Pulmonary artery endothelial cell (primary cell): ENCODE results near the gene RAI1. TPM values are rescaled to one million over a fixed set of nuclear protein-coding genes. Genes with fewer than 3 reads are reported as not detected.

Experiments
- DNase-seq: peaks from one replicate; pipeline ENCODE4 v3.0.0-alpha.2; 2011; ENCODE audit warnings: low read depth, low spot score
- total RNA-seq: library from RNA; depleted of rRNA; stranded (reverse); fragments of >200 nt; gene quantifications from 2 replicates; pipeline ENCODE4 v1.2.3, GENCODE V29; 2014

The RAI1 gene
- total RNA-seq, 1 donor from 2014 or later: 9.5 TPM

DNA sequence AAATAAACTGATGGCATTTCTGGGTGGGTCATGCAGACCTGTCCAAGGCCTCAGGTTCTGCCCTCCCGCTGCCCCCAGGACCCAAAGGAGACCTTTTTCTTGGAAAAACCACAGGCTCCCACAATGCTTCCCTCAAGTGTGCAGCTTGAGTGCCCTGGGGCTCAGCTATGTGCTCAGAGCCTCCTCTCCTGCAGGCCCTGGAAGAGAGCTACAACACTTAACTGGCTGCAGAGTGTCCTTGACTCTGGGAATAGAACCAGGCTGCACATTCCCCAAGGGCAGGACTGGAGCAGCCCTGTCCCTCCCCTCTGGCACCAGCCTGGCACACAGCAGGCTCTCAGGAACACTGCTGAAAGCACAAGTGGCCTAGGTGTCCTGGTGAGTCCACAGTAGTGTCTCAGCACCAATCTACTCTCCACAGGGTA, 160.4 kb downstream of the RAI1 start:
- DNase-seq: no peak

DNA sequence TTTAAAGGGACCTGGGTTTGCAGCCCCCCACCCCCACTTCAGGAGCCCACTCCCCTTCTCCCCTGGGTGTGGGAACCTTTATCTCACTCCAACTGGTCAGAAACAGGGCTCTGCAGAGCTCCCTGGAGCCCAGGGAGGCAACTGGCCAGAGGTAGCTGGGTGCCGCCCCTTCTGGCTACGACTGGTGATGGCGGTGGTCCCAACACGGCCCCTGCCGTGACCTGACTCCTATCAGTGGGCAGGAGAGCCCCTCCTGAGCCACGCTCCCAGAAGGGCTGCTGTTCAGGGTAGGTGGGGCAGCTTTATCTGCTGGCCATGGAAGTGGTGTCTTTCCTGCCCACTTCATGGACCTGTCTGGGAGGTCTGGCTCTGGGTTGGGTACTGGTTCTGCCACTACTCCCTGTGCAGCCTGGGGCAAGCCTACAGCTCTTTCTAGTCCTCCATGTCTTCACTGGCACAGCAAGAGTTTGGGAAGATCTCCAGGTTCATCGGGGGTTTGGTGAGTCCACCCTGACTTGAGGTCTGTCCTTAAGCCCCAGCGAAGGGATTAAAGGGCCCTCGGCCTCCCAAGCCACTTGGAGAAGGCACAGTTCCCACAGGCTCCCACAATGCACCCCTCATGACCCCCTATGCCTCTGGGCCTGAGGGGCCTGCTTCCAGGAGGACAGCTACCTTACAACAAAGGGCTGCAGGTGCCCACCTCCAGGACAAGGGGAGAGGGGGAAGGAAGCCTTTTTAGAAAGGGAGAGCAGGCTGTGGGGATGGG, 161.0 kb downstream of the RAI1 start:
- no peak for DNase-seq

DNA sequence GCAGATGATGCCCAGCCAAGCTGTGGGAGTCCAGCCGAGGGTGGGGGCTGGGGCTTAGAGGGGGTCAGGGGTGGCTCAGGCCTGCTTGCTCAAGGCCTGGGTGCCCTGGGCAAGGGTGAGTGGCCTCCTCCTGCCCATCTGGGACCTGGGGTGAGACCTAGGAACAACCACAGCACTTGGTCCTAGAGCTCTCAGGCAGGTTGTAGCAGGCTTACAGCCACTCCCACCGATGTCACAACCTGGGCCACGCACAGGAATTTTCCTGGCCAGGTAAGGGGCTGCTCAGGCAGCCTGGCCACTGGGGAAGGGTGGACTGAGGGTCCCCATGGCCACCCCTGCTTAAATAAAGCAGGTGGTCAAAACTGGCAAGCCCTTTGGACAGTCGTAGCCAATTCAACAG, 161.8 kb downstream of the RAI1 start:
- DNase-seq: no peak

DNA sequence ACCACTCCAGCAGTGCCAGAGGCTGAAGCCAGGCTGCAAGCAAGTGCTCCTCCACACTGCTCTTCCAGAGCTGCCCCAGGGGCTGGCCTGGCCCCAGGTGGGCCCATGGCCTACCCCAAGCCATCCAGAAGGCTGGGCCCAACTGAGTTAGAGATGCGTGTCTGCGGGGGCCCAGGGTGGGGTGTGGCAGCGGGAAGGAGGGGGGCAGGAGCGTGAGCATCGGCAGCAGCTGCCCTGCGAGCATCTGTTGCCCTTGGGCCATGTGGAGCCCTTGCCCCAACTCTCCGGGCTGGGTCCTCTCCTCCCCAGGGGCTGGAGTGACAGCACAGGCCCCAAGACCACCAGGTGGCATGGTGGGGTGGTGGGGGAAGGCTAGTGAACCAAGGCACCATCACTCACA, 162.8 kb downstream of the RAI1 start:
- DNase-seq: no peak

DNA sequence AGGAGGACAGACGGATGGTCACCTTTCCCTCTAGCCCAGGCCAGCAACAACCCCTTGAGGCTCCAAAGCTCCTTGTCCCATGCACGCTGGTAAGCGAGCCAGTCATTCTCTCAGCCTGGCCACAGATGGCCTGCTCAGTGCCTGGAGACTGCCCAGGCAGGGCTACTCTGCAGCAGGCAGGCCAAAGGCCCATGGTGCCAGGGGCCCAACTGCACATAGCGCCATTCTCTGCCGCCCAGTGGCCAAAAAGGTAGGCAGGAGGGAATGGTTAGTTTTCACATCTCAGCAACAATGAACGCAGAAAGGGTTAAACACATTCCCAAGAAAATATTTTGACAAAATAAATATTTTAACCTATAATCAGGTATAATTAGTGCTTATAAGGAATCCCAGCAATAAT, 163.2 kb downstream of the RAI1 start:
- DNase-seq: no peak

DNA sequence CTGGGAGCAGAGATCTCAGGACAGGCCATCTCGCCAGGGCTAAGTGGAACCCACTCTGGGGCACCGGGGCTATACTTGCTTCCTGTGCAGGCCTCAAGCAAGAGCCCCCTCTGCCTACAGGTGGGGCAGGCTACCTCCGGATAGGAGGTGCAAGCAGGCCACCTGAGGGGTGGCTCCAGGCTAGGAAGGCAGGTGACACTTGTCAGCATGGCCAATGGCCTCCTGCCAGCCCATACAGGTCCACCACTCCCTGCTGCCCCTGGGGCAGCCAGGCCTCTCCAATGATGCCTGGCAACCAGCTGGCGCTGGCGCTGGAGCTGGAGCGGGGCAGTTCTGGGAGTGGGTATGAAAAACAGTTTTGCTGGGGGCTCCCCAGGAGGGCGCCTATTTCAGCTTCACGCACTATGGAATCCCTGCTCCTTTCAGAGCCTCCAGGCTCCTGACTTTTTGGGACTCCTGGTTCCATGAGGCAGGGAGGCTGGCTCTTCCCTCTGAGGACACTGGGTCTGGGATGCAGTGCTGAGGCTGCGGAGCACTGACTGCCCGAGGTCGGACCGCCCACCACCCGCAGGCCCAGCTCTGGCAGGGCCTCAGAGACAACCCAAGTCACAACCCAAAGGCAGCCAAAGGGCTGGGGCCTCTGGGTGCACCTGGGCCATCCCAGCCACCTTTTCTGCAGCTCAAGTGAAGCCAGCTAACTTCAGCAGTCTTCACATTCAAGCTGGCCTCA, 164.0 kb downstream of the RAI1 start:
- DNase-seq: no peak

DNA sequence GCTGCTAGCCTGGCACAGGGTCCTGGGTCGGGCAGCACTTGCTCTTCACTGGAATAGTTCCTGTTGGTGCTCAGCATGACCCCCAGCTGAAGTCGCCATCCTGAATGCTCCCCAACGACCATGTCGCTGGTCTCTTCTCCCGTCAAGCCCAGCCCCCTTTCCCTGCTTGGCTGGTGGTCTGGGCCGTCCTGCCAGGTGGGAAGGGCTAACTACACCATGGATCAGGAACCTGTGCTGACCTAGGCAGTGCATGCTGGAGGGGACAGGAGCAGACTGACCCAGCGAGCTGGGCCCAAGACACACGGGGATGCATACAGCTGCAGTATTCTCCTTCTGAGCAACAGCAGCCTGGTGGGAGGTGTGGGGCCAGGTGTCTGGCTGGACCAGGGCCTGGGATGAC, 164.7 kb downstream of the RAI1 start:
- no peak for DNase-seq

DNA sequence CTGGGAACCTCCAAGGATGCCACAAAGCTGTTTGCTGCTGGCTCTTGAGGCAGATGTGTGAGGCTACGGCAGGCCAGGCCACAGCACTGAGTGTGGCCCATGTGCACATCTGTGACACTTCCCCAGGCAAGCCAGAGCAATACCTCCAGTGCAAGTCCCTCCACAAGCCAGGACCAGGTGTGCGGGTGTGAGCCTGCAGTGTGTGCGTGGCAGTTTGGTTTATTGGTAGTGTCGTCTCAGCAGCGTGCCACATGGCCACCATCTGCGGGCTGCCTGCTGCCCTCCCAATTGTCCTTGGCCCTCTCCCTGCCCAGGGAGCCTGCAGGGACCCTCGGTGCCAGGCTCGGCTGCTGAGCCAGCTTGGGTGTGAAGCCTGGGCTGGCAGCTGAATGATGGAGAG, 165.4 kb downstream of the RAI1 start:
- no peak for DNase-seq

DNA sequence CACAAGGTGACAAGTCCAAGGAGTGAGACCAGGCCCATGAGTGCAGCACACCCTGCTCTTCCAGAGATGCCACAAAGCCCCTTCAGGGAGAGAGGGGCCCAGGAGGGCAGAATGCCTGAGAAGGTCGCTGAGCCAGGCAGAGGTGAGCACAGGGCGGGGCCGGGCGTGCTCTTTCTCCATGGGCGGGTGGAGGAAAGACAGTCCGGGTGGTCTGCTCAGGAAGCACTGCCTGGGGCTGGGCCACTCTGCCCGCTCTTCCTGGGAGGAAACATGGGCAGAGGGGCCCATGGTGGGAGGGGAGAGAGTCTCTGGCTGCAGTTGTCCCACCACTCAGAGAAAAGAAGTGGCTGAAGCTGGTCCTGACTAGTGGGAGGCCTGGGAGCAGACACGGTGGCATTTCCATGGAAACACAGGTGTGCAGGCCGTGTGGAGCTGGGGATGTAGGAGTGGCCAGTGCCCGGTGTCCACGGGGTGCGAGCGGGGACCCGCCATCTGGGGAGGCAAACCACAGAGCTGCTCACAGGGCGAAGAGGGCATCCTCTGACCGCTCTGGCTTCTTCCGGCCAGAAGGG, 165.9 kb downstream of the RAI1 start:
- DNase-seq: no peak

DNA sequence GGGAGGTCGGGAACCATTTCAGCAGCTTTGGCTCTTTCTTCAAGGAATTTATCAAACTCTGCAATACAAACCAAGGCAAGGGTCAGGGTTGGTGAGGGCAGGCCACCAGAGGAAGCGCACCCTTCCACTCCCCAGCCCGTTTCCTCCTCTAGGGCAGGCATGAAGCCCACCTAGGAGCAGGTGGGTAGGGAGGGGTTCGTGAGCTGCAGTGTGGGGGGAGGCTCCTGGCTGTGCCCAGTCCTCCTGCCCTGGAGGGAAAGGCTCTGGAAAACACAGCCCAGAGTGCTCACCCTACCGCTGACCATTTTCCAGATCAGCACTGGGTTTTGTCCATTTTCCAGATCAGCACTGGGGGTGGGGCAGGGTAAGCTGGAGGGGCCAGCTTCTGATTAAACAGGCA, 166.5 kb downstream of the RAI1 start:
- DNase-seq: no peak

DNA sequence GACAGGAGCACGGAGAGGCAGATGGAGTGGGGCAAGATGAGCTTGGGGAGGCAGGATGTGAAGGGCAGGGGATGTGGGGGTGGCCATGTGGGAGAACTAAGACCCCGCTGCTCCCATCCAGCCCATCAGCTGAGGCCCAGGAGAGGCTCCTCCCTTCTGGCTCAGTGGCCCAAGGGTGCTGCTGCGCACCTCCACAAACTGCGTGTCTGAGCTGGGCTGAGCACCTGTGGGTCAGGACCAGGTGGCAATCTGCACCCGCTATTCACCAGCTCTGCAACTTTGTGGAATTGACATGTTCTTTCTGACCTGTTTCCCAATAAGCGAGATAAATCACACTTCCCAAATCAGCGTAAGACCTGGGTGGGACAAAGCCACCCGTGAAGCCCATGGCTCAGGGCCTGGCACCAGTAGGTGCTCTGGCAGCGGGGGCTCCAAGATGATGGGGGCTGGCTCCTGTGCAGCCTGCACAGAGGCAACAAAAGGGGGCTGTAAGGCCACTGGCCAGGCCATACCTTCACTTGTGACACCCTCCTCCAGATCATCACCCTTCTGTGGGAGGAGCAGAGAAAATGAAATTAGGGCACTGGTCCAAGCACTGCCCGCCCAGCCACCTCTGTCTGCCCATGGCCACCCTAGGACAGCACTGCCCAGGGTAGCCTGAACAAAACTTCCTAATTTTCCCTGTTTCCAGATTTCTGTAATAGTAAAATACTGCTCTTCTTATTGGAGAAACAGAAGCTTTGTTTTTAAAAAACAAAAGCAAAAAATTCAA, 167.2 kb downstream of the RAI1 start:
- DNase-seq: no peak

DNA sequence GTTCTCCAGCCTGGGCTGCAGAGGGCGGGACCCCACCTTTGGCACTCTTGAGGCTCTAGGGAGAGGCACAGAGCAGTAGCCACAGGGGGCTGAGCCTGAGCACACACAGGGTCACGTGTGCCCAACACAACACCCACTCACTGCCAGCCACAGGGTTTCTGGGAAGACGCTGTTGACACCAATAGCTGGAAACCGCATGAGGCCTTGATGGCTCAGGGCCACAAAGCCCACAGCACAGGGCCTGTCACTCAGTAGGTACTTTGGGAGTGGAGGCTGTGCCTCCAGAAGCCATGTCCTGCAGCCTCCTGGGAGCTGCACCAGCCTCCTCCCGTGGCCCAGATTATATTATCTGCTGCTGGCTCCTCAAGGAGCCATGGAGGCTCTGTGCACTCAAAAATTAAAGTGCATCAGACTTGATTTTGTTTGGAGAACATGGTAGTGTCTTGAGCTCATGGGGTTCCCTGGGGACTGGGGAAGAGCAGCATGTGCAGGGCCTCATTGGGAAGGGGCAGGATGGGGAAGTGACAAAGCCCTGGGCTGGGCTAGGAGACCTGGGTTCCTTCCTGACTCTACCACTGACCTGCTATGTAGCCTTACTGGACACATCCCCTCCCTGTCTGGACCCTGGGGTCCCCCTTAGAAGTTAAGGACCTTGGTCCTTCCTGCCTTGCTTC, 168.0 kb downstream of the RAI1 start:
- no peak for DNase-seq

DNA sequence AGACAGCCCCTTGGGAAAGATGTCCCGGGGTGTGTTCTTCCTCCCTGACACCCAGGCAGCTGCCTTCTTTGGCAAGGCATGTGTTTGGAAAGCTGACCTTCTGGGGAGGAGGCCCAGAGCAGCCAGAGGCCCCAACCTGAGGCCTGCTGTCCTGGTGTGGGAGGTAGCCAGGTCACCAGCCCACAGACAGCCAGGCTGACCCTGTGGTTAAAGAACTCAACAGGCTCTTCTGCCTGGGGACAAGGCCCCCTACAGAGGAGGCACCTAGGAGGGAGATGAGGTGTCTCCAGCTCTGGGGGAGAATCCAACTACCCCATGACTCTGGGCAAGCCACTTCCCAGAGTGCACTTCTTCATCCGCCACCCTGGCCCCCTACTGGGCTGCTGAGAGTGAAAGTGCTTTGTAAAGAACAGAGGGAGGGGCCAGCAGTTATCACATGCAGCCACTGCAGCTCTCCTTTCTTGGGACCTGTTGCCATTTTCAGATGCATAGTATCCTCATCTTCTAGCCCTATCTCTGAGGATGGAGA, 168.7 kb downstream of the RAI1 start:
- no peak for DNase-seq

DNA sequence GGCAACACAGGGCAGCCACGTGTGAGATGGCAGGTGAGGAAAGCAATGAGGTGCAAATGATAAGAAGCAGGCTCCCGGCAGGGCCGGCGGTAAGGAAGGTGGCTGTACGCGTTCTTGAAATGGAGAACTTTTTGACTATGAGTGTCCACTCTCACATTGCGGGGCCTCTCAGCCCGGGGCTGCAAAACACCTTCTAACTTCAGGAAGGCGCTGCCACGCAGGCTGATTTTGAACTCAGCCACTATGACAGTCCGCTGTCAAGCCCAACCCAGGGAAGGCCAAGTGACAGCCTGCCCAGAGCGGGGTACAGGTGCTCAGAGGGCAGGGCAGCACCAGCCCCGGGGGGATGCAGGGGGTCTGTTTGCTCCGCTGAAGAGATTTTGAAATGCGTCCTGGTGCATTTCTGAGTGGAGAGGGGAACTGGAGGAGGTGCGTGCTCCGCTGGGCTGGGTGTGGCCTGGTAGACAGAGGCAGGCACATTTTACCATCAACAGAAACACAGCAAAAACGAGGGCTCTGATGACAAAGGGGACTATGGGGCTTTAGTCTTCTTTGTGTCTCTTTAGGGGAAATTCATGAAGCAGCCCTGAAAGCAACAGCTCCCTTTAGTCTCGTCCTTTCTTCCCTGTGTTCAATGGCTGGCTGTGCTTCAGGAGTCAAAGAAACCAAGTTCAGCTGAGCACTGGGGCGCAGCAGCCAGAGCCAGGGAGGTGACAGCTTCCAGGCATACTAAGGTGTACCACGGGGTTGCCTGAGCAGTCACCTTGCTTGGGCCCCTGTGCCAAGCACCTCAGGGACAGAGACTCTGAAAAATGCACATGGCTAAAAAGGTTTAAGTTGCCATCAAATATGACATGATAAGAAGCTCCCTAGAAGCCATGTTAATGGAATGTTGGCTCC, 170.1 kb downstream of the RAI1 start:
- DNase-seq: no peak

DNA sequence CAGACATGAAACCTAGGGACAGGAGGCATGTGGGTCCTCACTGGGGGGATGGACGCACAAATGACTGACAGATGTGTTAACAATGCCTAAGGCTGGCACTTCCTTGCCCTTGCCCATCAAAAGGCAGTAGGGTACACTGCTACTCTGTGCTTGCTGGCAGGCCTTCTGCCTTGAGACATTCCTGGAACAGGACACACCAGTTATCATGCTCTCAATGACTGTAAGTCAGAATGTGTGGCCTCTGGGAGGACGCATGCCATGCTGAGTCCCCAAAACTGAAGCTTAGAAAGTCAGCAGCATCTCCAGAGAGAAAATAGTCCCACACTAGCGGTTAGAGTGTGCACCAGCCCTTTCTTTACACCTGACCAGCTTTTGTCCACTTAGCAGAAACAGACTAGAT, 171.7 kb downstream of the RAI1 start:
- DNase-seq: no peak

DNA sequence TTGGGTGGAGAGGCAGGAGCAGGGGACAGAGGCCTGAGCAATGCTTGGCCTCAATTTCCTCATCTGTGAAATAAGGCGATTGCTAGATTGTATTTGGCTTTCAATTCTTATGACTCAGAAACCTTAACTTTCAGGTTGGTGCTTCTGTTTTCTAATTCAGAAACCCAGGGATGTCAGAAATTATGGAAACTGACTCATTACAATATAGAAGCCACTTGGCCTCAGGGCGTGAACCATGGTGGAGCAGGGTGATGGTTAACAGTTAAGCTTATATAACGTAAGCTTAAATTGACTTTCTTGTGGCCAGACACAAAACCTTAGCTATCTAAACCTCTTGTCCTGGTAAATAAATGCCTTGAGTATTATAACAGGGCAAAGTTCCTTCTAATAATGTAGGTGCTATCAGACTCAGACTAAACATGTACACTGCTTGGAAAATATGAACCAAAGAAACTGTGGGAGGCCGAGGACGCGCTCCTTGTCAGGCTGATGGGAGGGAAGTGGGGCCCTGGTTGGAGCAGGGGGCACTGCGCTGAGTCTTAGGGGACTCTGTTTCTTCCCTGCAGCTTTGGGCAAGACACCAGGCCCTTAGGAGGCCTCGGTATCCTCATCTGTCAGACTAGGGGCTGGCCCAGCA, 172.7 kb downstream of the RAI1 start:
- DNase-seq: no peak

DNA sequence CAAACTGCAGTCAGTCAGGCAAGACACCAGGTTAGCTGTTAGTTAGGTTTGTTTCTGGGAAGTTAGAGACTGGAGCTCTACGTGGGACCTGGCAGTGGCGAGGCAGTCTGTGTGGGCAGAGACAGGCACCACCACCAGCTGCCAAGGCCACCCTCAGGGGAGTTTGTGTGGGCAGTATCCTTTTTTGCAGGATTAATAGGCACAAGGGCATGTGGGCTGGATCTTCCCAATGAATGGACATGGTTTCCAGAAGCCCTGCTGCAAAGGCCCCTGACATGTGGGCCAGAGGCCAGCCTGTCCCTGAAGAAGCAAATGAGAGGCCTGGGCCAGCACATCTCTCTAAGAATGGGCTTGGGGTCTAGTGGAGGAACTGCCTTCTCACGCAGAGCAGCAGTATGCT, 174.7 kb downstream of the RAI1 start:
- DNase-seq: no peak

DNA sequence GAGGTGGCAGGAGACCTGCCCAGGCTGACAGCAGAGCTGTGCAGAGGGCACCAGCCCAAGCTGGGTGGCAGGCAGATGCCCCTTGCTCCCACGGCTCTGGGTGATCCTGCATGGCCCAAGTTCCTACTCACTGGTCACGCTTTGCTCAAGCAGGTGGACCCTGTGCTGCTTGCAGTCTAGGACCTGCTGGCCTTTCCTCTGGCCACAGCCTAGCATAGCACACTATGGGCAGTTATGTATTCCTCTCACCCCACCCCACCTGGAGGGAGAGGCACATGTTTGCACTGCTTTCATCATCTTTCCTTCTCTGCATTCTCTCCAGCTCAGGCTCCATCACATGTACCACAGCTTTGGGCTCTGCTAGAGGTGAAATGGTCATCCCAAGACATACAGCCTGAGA, 175.1 kb downstream of the RAI1 start:
- no peak for DNase-seq

DNA sequence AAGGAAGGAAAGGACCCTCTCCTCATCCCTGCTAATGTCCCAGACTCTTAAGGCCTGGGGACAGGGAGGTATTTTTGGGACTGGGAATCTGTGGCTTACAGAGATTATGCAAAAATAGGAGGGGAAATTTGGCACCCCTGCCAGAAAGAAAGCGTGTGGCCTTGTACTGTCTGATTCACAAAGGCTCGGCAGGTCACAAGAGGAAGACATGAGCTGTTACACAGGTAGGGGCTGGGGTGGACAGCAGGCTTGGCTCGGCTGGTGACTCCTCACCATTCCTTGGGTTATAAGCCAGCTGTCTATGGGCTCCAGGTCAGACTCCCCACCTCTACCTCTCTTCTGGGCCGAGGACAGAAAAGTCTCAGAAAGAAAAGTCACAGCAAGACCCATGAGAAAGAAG, 176.2 kb downstream of the RAI1 start:
- DNase-seq: no peak
